ENCODE data around the gene MYRIP. TPM values are rescaled to one million over a fixed set of nuclear protein-coding genes. Genes with fewer than 3 reads are reported as not detected.

Gene MYRIP
- total RNA-seq, 1 donor, result under 0.01 TPM

DNA sequence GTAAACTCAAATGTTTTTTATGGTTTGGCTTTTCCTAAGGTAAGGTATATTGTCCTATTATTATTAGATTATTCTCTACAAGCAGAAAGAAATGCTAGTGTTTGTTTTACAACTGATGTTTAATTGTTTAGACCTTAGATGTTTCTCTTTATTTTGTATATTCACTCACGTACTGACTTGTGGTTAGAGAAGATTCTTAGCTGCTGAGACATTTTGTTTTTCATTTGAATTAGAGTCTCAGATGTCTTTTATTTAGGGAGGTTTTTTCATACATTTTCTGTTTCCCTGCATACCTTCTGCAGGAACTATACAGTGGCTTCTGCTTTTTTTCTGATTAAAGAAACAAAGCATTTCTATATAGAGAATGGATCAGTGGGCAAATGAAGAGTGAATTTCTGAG, 110.9 kb downstream of the MYRIP start:
- Histone ChIP-seq H3K36me3 (ENCODE audit: insufficient read depth, low read length) (no peaks in the 10 kb centered on the region), H3K4me1 (ENCODE audit: insufficient read depth, low read length) (peaks cover 3% of the 10 kb centered on the region), H4K20me1 (ENCODE audit: insufficient read depth, low read length) (no peaks in the 10 kb centered on the region), H3K9me3 (ENCODE audit: low read depth, low read length) (no peaks in the 10 kb centered on the region), H3K79me2 (ENCODE audit: insufficient read depth, low read length) (no peaks in the 10 kb centered on the region), H3K27ac (ENCODE audit: low read depth, low read length) (no peak overlapping the region), H3K27me3 (ENCODE audit: insufficient read depth, low read length) (no peaks in the 10 kb centered on the region), H3K4me2 (ENCODE audit: insufficient read depth, low read length) (no peak overlapping the region), H3K4me3 (ENCODE audit: insufficient read depth, low read length) (no peak overlapping the region), H2AFZ (ENCODE audit: low read length) (no peak overlapping the region)
- TF ChIP-seq, protein P1, sequence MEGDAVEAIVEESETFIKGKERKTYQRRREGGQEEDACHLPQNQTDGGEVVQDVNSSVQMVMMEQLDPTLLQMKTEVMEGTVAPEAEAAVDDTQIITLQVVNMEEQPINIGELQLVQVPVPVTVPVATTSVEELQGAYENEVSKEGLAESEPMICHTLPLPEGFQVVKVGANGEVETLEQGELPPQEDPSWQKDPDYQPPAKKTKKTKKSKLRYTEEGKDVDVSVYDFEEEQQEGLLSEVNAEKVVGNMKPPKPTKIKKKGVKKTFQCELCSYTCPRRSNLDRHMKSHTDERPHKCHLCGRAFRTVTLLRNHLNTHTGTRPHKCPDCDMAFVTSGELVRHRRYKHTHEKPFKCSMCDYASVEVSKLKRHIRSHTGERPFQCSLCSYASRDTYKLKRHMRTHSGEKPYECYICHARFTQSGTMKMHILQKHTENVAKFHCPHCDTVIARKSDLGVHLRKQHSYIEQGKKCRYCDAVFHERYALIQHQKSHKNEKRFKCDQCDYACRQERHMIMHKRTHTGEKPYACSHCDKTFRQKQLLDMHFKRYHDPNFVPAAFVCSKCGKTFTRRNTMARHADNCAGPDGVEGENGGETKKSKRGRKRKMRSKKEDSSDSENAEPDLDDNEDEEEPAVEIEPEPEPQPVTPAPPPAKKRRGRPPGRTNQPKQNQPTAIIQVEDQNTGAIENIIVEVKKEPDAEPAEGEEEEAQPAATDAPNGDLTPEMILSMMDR (IDR thresholded peaks at IDR 0.05; ENCODE audit: extremely low read depth, low read depth, low read length), result no peak
- DNase-seq (ENCODE audit: insufficient read length, low spot score, missing footprints), result no peak

DNA sequence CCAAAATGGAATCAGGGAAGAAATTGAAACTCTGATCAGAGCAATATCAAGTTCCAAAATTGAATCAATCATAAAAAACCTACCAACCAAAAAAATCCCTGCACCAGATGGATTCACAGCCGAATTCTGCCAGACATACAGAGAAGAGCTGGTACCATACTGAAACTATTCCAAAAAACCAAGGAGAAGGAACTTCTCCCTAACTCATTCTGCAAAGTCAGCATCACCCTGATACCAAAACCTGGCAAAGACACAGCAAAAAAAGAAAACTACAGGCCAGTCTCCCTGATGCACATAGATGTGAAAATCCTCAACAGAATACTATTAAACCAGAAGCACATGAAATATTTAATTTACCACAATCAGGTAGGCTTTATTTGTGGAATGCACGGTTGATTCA, 118.1 kb downstream of the MYRIP start:
- no peaks in the 10 kb centered on the region for H3K4me1 ChIP-seq (ENCODE audit: insufficient read depth, low read length)
- no peaks in the 10 kb centered on the region for H4K20me1 ChIP-seq (ENCODE audit: insufficient read depth, low read length)
- TF ChIP-seq, protein P1 (IDR thresholded peaks at IDR 0.05; ENCODE audit: extremely low read depth, low read depth, low read length), result no peak
- no peaks in the 10 kb centered on the region for H3K27me3 ChIP-seq (ENCODE audit: insufficient read depth, low read length)
- H3K27ac ChIP-seq (ENCODE audit: low read depth, low read length), result no peak overlapping the region
- H3K36me3 ChIP-seq (ENCODE audit: insufficient read depth, low read length), result no peaks in the 10 kb centered on the region
- no peak overlapping the region for H2AFZ ChIP-seq (ENCODE audit: low read length)
- no peaks in the 10 kb centered on the region for H3K9me3 ChIP-seq (ENCODE audit: low read depth, low read length)
- no peaks in the 10 kb centered on the region for H3K79me2 ChIP-seq (ENCODE audit: insufficient read depth, low read length)
- H3K4me3 ChIP-seq (ENCODE audit: insufficient read depth, low read length), result no peak overlapping the region
- no peak for DNase-seq (ENCODE audit: insufficient read length, low spot score, missing footprints)
- no peak overlapping the region for H3K4me2 ChIP-seq (ENCODE audit: insufficient read depth, low read length)

DNA sequence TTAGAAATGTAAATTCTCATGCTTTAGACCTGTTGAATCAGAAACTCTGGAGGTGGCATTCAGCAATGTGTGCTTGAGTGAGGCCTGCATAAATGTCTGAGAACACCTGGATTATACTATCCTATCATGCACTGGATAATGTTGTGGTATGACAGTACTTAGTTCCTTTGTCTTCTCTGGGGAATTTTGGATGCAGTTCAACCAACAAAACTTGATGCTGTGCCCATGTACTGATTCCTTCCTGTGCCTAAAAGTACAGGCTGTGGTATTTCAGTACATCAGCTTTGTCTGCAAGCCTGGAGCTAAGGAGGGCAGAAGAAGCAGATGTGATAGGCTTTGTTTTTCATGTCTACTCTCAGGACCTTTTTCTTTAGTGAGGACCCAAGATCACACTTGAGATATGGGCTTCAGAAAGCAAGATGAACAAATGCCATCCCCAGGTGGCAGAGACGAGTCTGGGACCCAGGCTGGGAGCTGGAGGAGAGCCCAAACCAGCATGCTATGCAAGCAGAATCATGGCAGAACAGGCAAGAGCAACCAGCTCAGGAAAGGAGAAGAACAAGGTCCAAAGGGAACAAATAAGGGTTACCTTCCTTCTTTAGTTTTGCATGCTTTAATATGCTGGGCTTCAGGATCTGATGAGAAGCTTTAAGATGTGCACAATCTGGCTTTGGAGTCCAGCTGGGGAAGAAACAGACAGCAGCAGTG, 124.7 kb downstream of the MYRIP start:
- no peak for DNase-seq (ENCODE audit: insufficient read length, low spot score, missing footprints)
- TF ChIP-seq, protein P1 (IDR thresholded peaks at IDR 0.05; ENCODE audit: extremely low read depth, low read depth, low read length), result no peak
- Histone ChIP-seq H3K9me3 (ENCODE audit: low read depth, low read length) (no peaks in the 10 kb centered on the region), H3K27me3 (ENCODE audit: insufficient read depth, low read length) (no peaks in the 10 kb centered on the region), H3K79me2 (ENCODE audit: insufficient read depth, low read length) (no peaks in the 10 kb centered on the region), H3K36me3 (ENCODE audit: insufficient read depth, low read length) (no peaks in the 10 kb centered on the region), H4K20me1 (ENCODE audit: insufficient read depth, low read length) (no peaks in the 10 kb centered on the region), H3K4me2 (ENCODE audit: insufficient read depth, low read length) (no peak overlapping the region), H3K4me3 (ENCODE audit: insufficient read depth, low read length) (no peak overlapping the region), H3K4me1 (ENCODE audit: insufficient read depth, low read length) (no peaks in the 10 kb centered on the region), H3K27ac (ENCODE audit: low read depth, low read length) (no peak overlapping the region), H2AFZ (ENCODE audit: low read length) (no peak overlapping the region)

DNA sequence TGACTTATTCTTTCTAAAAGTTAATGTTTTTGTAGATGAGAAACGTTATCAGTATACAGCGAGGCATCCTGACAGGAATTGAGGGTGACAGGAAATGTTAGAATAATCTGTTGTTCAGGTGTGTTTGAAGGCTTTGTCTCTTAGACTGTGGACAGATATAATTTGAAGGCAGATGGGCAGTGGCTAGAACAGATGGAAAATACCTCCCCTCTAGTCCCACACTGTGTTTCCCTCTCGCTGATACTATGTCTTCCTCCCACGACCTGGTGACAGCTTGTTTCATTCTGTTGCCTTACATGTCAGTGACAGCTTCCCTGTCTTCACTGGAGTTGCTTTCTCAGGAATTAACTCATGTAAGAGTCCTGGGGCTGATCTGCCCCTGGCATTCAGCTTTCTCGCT, 125.3 kb downstream of the MYRIP start:
- H3K9me3 ChIP-seq (ENCODE audit: low read depth, low read length), result no peaks in the 10 kb centered on the region
- no peaks in the 10 kb centered on the region for H3K27me3 ChIP-seq (ENCODE audit: insufficient read depth, low read length)
- H3K27ac ChIP-seq (ENCODE audit: low read depth, low read length), result no peak overlapping the region
- no peaks in the 10 kb centered on the region for H3K79me2 ChIP-seq (ENCODE audit: insufficient read depth, low read length)
- no peaks in the 10 kb centered on the region for H3K36me3 ChIP-seq (ENCODE audit: insufficient read depth, low read length)
- TF ChIP-seq, protein P1 (IDR thresholded peaks at IDR 0.05; ENCODE audit: extremely low read depth, low read depth, low read length), result no peak
- no peaks in the 10 kb centered on the region for H4K20me1 ChIP-seq (ENCODE audit: insufficient read depth, low read length)
- H2AFZ ChIP-seq (ENCODE audit: low read length), result no peak overlapping the region
- DNase-seq (ENCODE audit: insufficient read length, low spot score, missing footprints), result no peak
- H3K4me1 ChIP-seq (ENCODE audit: insufficient read depth, low read length), result no peaks in the 10 kb centered on the region
- H3K4me2 ChIP-seq (ENCODE audit: insufficient read depth, low read length), result no peak overlapping the region
- H3K4me3 ChIP-seq (ENCODE audit: insufficient read depth, low read length), result no peak overlapping the region

All from osteoblast (primary cell).